H1 (cell line): ENCODE results near the gene CH25H. TPM values are rescaled to one million over a fixed set of nuclear protein-coding genes. Genes with fewer than 3 reads are reported as not detected.

ENCODE experiments used
- CTCF ChIA-PET: fragments of 300-600 bp; sonication (Branson Sonifier 250); formaldehyde crosslinking; loops from one replicate; lab custom pipeline; 2021; ENCODE audit not compliant: partially characterized antibody; lab: Charles Lee
- POLR2A ChIA-PET: fragments of 300-600 bp; sonication (Branson Sonifier 250); formaldehyde crosslinking; loops from one replicate; lab custom pipeline; 2021; ENCODE audit warnings: inconsistent platforms; ENCODE audit not compliant: partially characterized antibody; lab: Charles Lee
- DNase-seq, 2 experiments: peaks; one replicate each; pipeline versions ENCODE4 v3.0.0 to v3.0.0-alpha.2; 2010 to 2022; ENCODE audit warnings: low spot score in 2 of 2, low read depth in 1 of 2, mixed read lengths in 1 of 2
- FAIRE-seq: peaks from 2 replicates; lab custom pipeline; 2011; peaks lifted over from hg19 to GRCh38; lab: Jason Lieb, UNC
- H2AFZ ChIP-seq: 2 replicates; pipeline ENCODE4 v1.8.1; 2012; ENCODE audit warnings: low read length, inconsistent platforms
- H2AK5ac ChIP-seq: 2 replicates; pipeline ENCODE4 v1.6.1; 2013; ENCODE audit warnings: low read depth, low read length
- H2BK120ac ChIP-seq: replicated peaks from 2 replicates; pipeline ENCODE3; 2013; ENCODE audit warnings: low read depth, low read length, inconsistent platforms
- H2BK12ac ChIP-seq: 2 replicates; pipeline ENCODE4 v1.6.1; 2013; ENCODE audit warnings: low read depth, low read length
- H2BK15ac ChIP-seq: 2 replicates; pipeline ENCODE4 v1.6.1; 2013; ENCODE audit warnings: low read length
- H2BK20ac ChIP-seq: 2 replicates; pipeline ENCODE4 v1.6.1; 2013; ENCODE audit warnings: low read length
- H2BK5ac ChIP-seq: 2 replicates; pipeline ENCODE4 v1.6.1; 2013; ENCODE audit warnings: low read depth, low read length
- H3K14ac ChIP-seq: 2 replicates; pipeline ENCODE4 v1.6.1; 2013; ENCODE audit warnings: inconsistent platforms; ENCODE audit not compliant: insufficient read length
- H3K18ac ChIP-seq: 2 replicates; pipeline ENCODE4 v1.6.1; 2013; ENCODE audit warnings: low read length; ENCODE audit errors: extremely low read depth
- H3K23ac ChIP-seq: 2 replicates; pipeline ENCODE4 v1.6.1; 2013; ENCODE audit warnings: inconsistent platforms; ENCODE audit not compliant: insufficient read length
- H3K23me2 ChIP-seq: 2 replicates; pipeline ENCODE4 v1.6.1; 2013; ENCODE audit warnings: low read depth, low read length
- H3K27ac ChIP-seq: 2 replicates; pipeline ENCODE4 v1.6.1; 2011; ENCODE audit warnings: low read depth, low read length, inconsistent platforms
- H3K27me3 ChIP-seq, 4 experiments: replicated peaks in 1 of 4; 1 replicate in 1 of 4; 2 replicates in 3 of 4; pipeline versions ENCODE4 v1.6.1 to v1.8.1; 2011 to 2013; ENCODE audit warnings: low read length in 3 of 4, mild to moderate bottlenecking in 3 of 4, inconsistent platforms in 2 of 4, mixed read lengths in 2 of 4, moderate library complexity in 1 of 4; ENCODE audit not compliant: control insufficient read depth in 3 of 4, insufficient read depth in 3 of 4; ENCODE audit errors: extremely low read depth in 1 of 4
- H3K36me3 ChIP-seq, 4 experiments: 2 replicates each; pipeline versions ENCODE4 v1.6.1 to v1.8.1; 2011 to 2013; ENCODE audit warnings: mild to moderate bottlenecking in 4 of 4, low read length in 3 of 4, moderate library complexity in 2 of 4, control low read depth in 1 of 4, inconsistent platforms in 1 of 4; ENCODE audit not compliant: insufficient read depth in 4 of 4, control insufficient read depth in 2 of 4
- H3K4ac ChIP-seq: replicated peaks from 2 replicates; pipeline ENCODE3; 2013; ENCODE audit warnings: low read length, low read depth, mixed read lengths, inconsistent platforms; ENCODE audit not compliant: insufficient read length
- H3K4me1 ChIP-seq, 4 experiments: replicated peaks in 1 of 4; 1 replicate in 1 of 4; 2 replicates in 3 of 4; pipeline versions ENCODE4 v1.6.1 to v1.8.1; 2011 to 2013; ENCODE audit warnings: low read length in 3 of 4, inconsistent platforms in 2 of 4, mixed read lengths in 1 of 4; ENCODE audit not compliant: insufficient read depth in 4 of 4, control insufficient read depth in 3 of 4
- H3K4me2 ChIP-seq, 2 experiments: 2 replicates each; pipeline versions ENCODE4 v1.6.1 to v1.8.1; 2011 to 2013; ENCODE audit warnings: low read depth in 2 of 2, low read length in 2 of 2, control low read depth in 1 of 2, inconsistent platforms in 1 of 2, mild to moderate bottlenecking in 1 of 2; ENCODE audit not compliant: insufficient read depth in 1 of 2
- H3K4me3 ChIP-seq, 4 experiments: fragments of 200-600, 300-600 bp in 1 of 4; sonication (generic), shearing (Covaris generic), sonication (Bioruptor Twin) in 1 of 4; 2 replicates each; pipeline versions ENCODE4 v1.5.1 to v1.8.1; 2011 to 2016; ENCODE audit warnings: low read length in 4 of 4, low read depth in 3 of 4, control low read depth in 2 of 4, inconsistent platforms in 2 of 4, mild to moderate bottlenecking in 2 of 4, mixed read lengths in 1 of 4, moderate library complexity in 1 of 4; ENCODE audit not compliant: insufficient read depth in 2 of 4; ENCODE audit errors: extremely low read depth in 1 of 4
- H3K56ac ChIP-seq: replicated peaks from 2 replicates; pipeline ENCODE3; 2013; ENCODE audit warnings: low read depth, mild to moderate bottlenecking, mixed read lengths, low read length, inconsistent platforms; ENCODE audit not compliant: insufficient read length
- H3K79me1 ChIP-seq: 2 replicates; pipeline ENCODE4 v1.6.1; 2013; ENCODE audit warnings: low read depth, low read length, control low read depth
- H3K79me2 ChIP-seq, 2 experiments: 2 replicates each; pipeline versions ENCODE4 v1.6.1 to v1.8.1; 2012 to 2013; ENCODE audit warnings: low read length in 2 of 2, mild to moderate bottlenecking in 2 of 2, inconsistent platforms in 1 of 2; ENCODE audit not compliant: insufficient read depth in 2 of 2, control insufficient read depth in 1 of 2
- H3K9ac ChIP-seq, 4 experiments: replicated peaks in 1 of 4; 1 replicate in 1 of 4; 2 replicates in 3 of 4; pipeline versions ENCODE4 v1.6.1 to v1.8.1; 2011 to 2013; ENCODE audit warnings: low read depth in 3 of 4, low read length in 3 of 4, control low read depth in 2 of 4, mild to moderate bottlenecking in 2 of 4, moderate library complexity in 2 of 4, inconsistent platforms in 1 of 4; ENCODE audit errors: extremely low read depth in 1 of 4
- H3K9me3 ChIP-seq, 2 experiments: 2 replicates each; pipeline versions ENCODE4 v1.6.1 to v1.8.1; 2012 to 2013; ENCODE audit warnings: mild to moderate bottlenecking in 2 of 2, moderate library complexity in 2 of 2, control low read depth in 1 of 2, inconsistent platforms in 1 of 2, low read depth in 1 of 2, low read length in 1 of 2, mixed read lengths in 1 of 2; ENCODE audit not compliant: insufficient read depth in 2 of 2
- H4K20me1 ChIP-seq, 2 experiments: replicated peaks in 1 of 2; 2 replicates each; pipeline versions ENCODE3 to v1.8.1; 2011 to 2013; ENCODE audit warnings: inconsistent platforms in 2 of 2, low read length in 2 of 2, mild to moderate bottlenecking in 1 of 2; ENCODE audit not compliant: insufficient read depth in 2 of 2, control insufficient read depth in 1 of 2
- H4K5ac ChIP-seq: 2 replicates; pipeline ENCODE4 v1.6.1; 2013; ENCODE audit warnings: low read length, low read depth, mixed read lengths, inconsistent platforms; ENCODE audit not compliant: insufficient read length
- H4K8ac ChIP-seq: 2 replicates; pipeline ENCODE4 v1.8.0; 2013; ENCODE audit warnings: mild to moderate bottlenecking, moderate library complexity, low read length, inconsistent platforms; ENCODE audit not compliant: insufficient read depth; ENCODE audit errors: extremely low read depth
- H4K91ac ChIP-seq: replicated peaks from 2 replicates; pipeline ENCODE3; 2013; ENCODE audit warnings: low read length, mixed read lengths, inconsistent platforms; ENCODE audit not compliant: insufficient read length
- ASH2L ChIP-seq: fragments of 200-600, 300-600 bp; sonication (generic); IDR thresholded peaks from one replicate; pipeline ENCODE4 v1.7.1; 2017; ENCODE audit warnings: low read length
- CEBPB ChIP-seq: IDR thresholded peaks from 2 replicates; pipeline ENCODE4 v1.6.1; 2012; ENCODE audit warnings: low read depth, low read length
- EGR1 ChIP-seq: IDR thresholded peaks from 2 replicates; pipeline ENCODE4 v1.6.1; 2011; ENCODE audit warnings: low read depth, low read length, borderline replicate concordance
- EZH2 ChIP-seq: fragments of 200-600 bp; sonication (generic); IDR thresholded peaks from 2 replicates; pipeline ENCODE4 v1.7.1; 2012; ENCODE audit warnings: low read depth, mild to moderate bottlenecking, moderate library complexity, low read length, inconsistent platforms; ENCODE audit not compliant: severe bottlenecking
- SAP30 ChIP-seq: fragments of 300-600 bp; sonication (generic); IDR thresholded peaks from 2 replicates; pipeline ENCODE4 v1.7.1; 2012; ENCODE audit warnings: low read length, moderate library complexity, mild to moderate bottlenecking, inconsistent platforms; ENCODE audit not compliant: insufficient read depth, insufficient replicate concordance
- TEAD4 ChIP-seq: IDR thresholded peaks from 2 replicates; pipeline ENCODE4 v1.6.1; 2012; ENCODE audit warnings: low read depth, low read length, inconsistent platforms, mixed read lengths
- WGBS, 2 experiments: shearing (Covaris generic) in 1 of 2; methylation state at CpG; one replicate each; pipeline versions ENCODE4 v1.1.6 to v1.1.7; 2013 to 2015; ENCODE audit warnings: low lambda C conversion rate in 2 of 2, mixed read lengths in 2 of 2, inconsistent platforms in 1 of 2, low coverage in 1 of 2, missing lambda C conversion rate in 1 of 2; ENCODE audit not compliant: insufficient replicate concordance in 2 of 2, insufficient coverage in 1 of 2, insufficient read length in 1 of 2; ENCODE audit errors: extremely low coverage in 1 of 2, missing lambda C conversion rate in 1 of 2; 5-methylcytosine and 5-hydroxymethylcytosine counted together
- polyA plus RNA-seq, 7 experiments: library from polyadenylated mRNA; depleted of rRNA in 3 of 7; stranded (reverse) in 5 of 7; unstranded in 2 of 7; fragments of >200 nt in 5 of 7; fragments of 200-250 nt in 2 of 7; gene quantifications; 1 replicate in 5 of 7; 2 replicates in 1 of 7; 4 replicates in 1 of 7; pipeline versions ENCODE4 v1.2.1 to v1.2.3, GENCODE V29; 2011 to 2013; ENCODE audit warnings: missing spikeins in 2 of 7, mixed read lengths in 2 of 7
- total RNA-seq: library from RNA; stranded (reverse); fragmentation: NEBNext Ultra II Directional; extraction: Animal tissue kit (Norgen Biotek cat#: 25700); gene quantifications from 2 replicates; pipeline ENCODE4 v1.2.1, GENCODE V29; 2021

The CH25H gene
- total and polyA plus RNA-seq, 2 of the 8 experiments (the other 6 are each of a cell fraction or from before 2014, with no cell fraction given): 0.56 to 1.3 TPM

DNA sequence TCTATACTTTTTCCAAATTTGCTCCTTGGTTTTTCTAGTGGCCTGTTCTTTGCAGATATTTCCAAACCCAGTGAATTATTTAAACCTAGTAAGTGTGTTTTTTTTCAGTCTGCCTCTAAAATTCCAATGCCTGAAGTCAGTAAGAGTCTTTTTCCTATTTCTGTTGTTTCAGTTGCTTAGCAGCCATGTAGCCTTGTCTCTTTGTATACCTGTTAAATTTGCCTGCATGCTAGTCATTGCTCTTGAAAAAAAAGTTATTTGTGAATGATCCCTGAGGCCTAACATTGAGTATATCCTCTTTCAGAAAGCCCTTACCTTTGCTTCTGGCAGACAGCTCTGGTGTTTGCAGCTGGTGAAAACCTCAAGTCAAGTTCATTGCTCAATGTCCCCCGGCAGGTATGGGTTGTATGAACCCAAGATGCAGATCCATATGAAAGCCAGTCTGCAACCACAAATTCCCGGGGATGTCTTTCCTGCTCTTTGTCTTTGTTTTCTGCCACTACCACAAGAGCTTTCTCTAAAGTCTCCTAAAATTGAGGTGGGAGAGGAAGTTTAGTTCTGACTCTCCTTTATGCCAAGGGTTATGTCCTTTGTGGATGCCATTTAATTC lies 35.7 kb downstream of the CH25H start:
- H3K23ac ChIP-seq: no peak overlapping the region
- no peaks in the 10 kb centered on the region for H4K20me1 ChIP-seq
- H3K9me3 ChIP-seq: no peaks in the 10 kb centered on the region
- H4K8ac ChIP-seq: no peak overlapping the region
- TF ChIP-seq EZH2 (no peak), TEAD4 (no peak), EGR1 (no peak), SAP30 (no peak), CEBPB (0 out of 2 replicates have a peak, but pooled peaks have one; percentile 21), ASH2L (no peak)
- TF ChIP-seq, all 59 proteins: peak for 1
- Histone ChIP-seq H3K4me3 (no peak overlapping the region), H3K4ac (no peak overlapping the region), H3K36me3 (no peaks in the 10 kb centered on the region), H2BK20ac (no peak overlapping the region), H3K27ac (no peak overlapping the region), H3K79me2 (no peaks in the 10 kb centered on the region), H3K79me1 (no peaks in the 10 kb centered on the region), H2BK5ac (no peak overlapping the region), H2BK15ac (no peak overlapping the region), H4K91ac (no peak overlapping the region), H2BK120ac (no peak overlapping the region), H2AK5ac (no peak overlapping the region), H2BK12ac (no peak overlapping the region), H2AFZ (peak overlapping the region; percentile 72; the same call in 1 of the 2 replicates), H3K56ac (no peak overlapping the region), H3K9ac (no peak overlapping the region), H3K27me3 (no peaks in the 10 kb centered on the region), H4K5ac (no peak overlapping the region), H3K4me1 (peaks cover 0 to 6% (median 3%) of the 10 kb centered on the region in 4 experiments; a peak in 2 of 7 replicates), H3K23me2 (no peaks in the 10 kb centered on the region), H3K18ac (no peak overlapping the region), H3K14ac (no peak overlapping the region), H3K4me2 (no peak overlapping the region; a peak in 1 of 4 replicates)
- CTCF ChIA-PET: interaction anchor here (1.1 kb wide), 1 partner anchor 205 kb away, joined by 3 read pairs; no protein-coding TSS in a partner anchor
- no peak for FAIRE-seq
- POLR2A ChIA-PET: no interaction called here
- peak in 1 of 2 experiments; percentile 2 for DNase-seq
- WGBS, 2 experiments: 85% methylated on average over 2 of the region's 2 CpGs; no CpG with 5 or more reads in 1 of the 2 experiments
